ENCODE measurements around the gene ANAPC7. TPM values are rescaled to one million over a fixed set of nuclear protein-coding genes. Genes with fewer than 3 reads are reported as not detected.
"Not testable (repeated sequence)": the region's sequence is repeated elsewhere in the genome, so short reads cannot be mapped to it uniquely, and the experiment has no call there.

ANAPC7 gene
- total RNA-seq, 1 donor from 2014 or later = 48.1 TPM

DNA sequence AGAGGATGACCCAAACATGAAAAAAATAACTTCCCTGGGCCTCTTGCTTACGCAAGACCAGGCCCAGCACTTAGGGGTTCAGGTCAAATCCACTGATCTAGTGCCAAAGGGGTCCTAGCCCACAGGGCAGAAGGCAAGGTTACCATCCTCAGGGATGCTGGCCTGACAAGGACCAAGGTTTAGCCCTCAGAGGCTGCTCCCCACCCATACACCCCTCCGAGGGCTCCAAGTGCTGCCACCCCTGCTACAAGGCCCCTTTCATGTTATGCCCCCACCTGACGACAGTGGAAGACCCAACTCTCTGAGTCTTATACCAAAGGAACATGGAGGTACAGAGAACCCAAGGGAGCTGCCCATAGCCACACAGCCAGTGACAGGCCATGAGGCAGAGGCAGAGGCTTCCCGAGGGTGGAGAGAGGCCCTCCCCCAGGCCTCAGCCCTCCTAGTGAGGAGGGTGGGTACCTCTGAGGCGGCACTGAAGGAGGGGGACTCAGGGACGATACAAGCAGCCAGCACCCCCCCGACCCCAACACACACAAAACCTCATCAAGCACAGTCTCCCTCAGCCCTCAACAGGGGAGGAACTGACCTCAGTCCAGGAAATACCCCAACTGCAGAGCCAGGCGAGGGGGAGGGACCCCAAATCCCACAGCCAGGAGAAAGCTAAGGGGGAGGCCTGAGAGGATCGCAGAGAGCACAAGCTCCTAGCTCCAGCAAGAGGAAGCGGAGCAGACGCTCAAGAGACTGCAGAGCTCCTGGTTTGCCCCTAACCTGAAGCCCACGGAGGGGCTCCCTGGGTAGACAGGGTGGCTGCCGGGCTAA is 37.0 kb downstream of the ANAPC7 start:
- Histone ChIP-seq H3K4me3 (no peak overlapping the region), H3K9me3 (no peaks in the 10 kb centered on the region), H3K27me3 (ENCODE audit: low read depth) (no peaks in the 10 kb centered on the region), H3K27ac (no peak overlapping the region), H3K36me3 (peaks cover under 1% of the 10 kb centered on the region), H3K4me1 (peaks cover 27% of the 10 kb centered on the region)
- no peak for DNase-seq
- TF ChIP-seq, protein P1, sequence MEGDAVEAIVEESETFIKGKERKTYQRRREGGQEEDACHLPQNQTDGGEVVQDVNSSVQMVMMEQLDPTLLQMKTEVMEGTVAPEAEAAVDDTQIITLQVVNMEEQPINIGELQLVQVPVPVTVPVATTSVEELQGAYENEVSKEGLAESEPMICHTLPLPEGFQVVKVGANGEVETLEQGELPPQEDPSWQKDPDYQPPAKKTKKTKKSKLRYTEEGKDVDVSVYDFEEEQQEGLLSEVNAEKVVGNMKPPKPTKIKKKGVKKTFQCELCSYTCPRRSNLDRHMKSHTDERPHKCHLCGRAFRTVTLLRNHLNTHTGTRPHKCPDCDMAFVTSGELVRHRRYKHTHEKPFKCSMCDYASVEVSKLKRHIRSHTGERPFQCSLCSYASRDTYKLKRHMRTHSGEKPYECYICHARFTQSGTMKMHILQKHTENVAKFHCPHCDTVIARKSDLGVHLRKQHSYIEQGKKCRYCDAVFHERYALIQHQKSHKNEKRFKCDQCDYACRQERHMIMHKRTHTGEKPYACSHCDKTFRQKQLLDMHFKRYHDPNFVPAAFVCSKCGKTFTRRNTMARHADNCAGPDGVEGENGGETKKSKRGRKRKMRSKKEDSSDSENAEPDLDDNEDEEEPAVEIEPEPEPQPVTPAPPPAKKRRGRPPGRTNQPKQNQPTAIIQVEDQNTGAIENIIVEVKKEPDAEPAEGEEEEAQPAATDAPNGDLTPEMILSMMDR (IDR thresholded peaks at IDR 0.05) = no peak
- peak in 1 of 2 donors; percentile 35 for ATAC-seq
- intact Hi-C loops (cut with DNase I) = no loop called here

DNA sequence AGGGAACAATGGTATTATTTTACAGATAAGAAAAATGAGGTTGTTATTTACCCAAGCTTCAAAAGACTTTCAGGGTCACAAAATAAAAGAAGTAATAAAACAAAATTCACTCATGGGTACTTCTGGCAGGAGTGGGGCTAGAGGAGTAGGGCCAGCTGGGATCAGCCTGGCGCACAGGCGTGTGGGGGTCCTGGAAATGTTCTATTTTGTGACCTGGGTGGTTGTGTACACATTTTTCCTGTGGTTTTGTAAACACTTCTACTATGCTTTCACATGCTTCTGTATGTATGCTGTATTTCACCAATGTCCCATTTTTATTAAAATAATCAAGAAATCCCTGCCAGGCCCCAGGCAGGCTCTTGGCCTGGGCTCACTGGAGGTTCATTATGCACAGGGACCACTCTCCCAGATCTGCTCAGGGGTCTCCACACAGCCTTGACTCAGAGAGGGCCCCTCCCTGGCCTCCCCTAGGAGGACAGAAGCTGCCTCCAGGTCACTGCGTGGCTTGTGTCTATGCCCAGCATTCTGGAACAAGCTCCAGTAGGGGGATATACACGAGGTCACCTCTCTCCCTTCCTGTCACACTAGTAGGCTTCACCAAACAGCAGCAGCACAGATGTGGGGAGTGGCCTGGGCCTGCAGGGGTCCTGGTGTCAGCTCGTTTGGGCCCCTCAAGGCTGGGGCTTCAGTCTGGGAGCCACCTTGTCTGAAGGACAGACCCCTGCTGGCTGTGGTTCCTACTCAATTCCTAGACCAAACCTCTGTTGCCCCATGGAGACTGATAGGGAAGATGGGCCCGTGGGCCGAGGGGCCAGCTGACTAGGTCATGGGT is 37.8 kb downstream of the ANAPC7 start:
- intact Hi-C loops (cut with DNase I) = no loop called here
- H3K27ac ChIP-seq = no peak overlapping the region

DNA sequence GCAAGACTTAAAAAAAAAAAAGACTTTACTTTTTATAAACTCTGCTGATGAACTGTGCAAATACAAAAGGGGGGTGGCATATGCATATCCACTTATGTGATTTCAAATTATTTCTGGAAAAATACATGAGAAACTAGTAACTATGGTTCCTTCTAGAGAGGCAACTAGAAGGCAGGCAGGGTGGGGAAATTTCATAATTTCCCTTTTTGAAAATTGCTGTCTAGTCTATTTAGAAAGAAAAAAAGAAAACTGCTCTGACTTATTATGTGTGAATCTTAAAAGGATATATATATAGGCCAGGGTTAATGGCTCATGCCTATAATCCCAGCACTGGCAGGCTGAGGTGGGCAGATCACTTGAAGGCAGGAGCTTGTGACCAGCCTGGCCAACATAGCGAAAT is 42.3 kb downstream of the ANAPC7 start:
- intact Hi-C loops (cut with DNase I) = no loop called here
- Histone ChIP-seq H3K27ac (no peak overlapping the region), H3K4me1 (peaks cover 9% of the 10 kb centered on the region), H3K4me3 (no peak overlapping the region), H3K9me3 (no peaks in the 10 kb centered on the region), H3K36me3 (no peaks in the 10 kb centered on the region), H3K27me3 (ENCODE audit: low read depth) (no peaks in the 10 kb centered on the region)
- DNase-seq = no peak
- TF ChIP-seq, protein P1 (IDR thresholded peaks at IDR 0.05) = no peak
- ATAC-seq = no peak

More for the DNA sequence above, 37.8 kb downstream of the ANAPC7 start:
- H3K4me1 ChIP-seq = peaks cover 18% of the 10 kb centered on the region
- no peaks in the 10 kb centered on the region for H3K9me3 ChIP-seq
- ATAC-seq (no peak), DNase-seq (peak; percentile 56)
- no peaks in the 10 kb centered on the region for H3K27me3 ChIP-seq (ENCODE audit: low read depth)
- no peak overlapping the region for H3K4me3 ChIP-seq
- H3K36me3 ChIP-seq = no peaks in the 10 kb centered on the region
- TF ChIP-seq, protein P1 (IDR thresholded peaks at IDR 0.05) = no peak

DNA sequence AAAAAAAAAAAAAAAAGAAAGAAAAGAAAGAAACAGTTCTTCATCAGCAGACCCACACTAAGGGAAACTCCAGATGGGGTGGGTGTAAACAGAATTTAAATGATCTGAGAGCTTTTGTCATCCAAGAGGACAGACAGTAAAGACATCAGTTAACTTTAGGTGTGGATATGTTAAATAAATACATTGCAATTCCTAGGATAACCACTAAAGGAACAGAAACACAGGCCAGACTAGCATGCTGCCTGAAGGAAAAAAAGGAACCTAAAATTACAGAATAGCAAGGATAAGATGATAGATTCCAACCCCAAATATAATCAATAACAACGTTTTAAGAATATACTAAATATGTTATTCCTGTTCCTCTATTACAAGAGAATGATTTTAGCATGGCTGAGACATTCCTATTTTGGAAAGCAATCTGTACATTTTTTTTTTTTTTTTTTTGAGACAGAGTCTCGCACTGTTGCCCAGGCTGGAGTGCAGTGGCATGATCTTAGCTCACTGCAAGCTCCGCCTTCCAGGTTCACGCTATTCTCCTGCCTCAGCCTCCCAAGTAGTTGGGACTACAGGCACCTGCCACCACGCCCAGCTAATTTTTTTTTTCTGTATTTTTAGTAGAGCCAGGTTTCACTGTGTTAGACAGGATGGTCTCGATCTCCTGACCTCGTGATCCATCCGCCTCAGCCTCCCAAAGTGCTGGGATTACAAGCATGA is 45.0 kb downstream of the ANAPC7 start:
- ATAC-seq; H3K27me3 ChIP-seq (ENCODE audit: low read depth); H3K27ac ChIP-seq; H3K9me3 ChIP-seq; DNase-seq; intact Hi-C loops (cut with DNase I); H3K4me3 ChIP-seq; H3K4me1 ChIP-seq; H3K36me3 ChIP-seq: not testable (repeated sequence)
- TF ChIP-seq, protein P1 (IDR thresholded peaks at IDR 0.05) = peak; percentile 9

DNA sequence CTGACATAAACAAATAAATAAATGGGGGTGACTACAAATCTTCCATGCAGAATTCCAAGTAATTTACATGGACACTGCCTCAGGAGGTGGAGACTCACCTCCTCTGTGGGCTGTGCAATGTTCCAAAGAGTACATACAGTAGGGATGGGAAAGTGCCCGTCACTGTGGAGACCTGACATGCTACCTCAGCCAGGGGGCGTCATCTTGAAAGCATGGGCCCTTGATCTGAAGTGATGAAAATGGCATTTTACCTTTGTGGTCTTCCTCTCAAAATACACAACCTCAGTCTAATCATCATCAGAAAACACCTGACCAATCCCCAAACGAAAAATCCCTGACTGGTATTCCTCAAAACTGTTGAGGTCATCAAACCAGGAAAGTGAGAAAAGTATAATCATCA is 48.4 kb downstream of the ANAPC7 start:
- no peak for ATAC-seq
- no peak overlapping the region for H3K27ac ChIP-seq
- no peaks in the 10 kb centered on the region for H3K27me3 ChIP-seq (ENCODE audit: low read depth)
- intact Hi-C loops (cut with DNase I) = no loop called here
- H3K9me3 ChIP-seq = no peaks in the 10 kb centered on the region
- no peak overlapping the region for H3K4me3 ChIP-seq
- H3K4me1 ChIP-seq = peaks cover 8% of the 10 kb centered on the region
- TF ChIP-seq, protein P1 (IDR thresholded peaks at IDR 0.05) = peak; percentile 30
- DNase-seq = no peak
- H3K36me3 ChIP-seq = no peaks in the 10 kb centered on the region

Measured in lower lobe of right lung (tissue), 2 donors.